ENCODE measurements around the gene LRMDA.

Gene LRMDA

DNA sequence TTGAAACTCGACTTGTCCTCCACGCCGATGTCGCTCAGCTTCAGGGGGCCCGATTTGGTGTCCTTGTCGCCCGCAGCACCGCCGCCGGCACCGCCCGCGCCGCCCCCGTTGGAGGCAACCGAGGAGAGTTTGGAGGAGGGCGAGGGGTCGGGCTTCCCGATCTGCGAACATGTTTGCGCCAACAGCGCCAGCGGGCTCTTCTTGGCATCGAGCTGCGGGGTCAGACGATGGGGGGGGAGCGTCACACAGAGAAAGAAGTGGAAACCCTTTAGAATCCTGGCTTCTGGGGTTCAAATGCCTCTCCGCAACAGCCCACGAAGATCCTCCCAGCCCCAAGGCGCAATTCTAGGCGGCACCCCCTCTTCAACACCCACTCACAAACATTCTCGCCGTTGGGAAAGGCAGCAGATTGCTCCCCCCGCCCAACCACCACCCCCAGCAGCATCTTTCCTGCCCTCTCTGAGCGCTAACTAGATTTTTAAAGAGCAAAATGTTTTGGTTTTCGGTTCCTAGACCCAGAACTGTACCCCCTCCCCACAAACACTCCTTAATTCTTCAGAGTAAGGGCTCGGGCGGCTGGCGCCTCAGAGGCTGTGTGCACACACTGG, 31.2 kb upstream of the LRMDA start:
- peak overlapping the region; percentile 93 to 98 for H3K18ac ChIP-seq (ENCODE audit: low read depth in 1 of 2, low read length in 2 of 2)

DNA sequence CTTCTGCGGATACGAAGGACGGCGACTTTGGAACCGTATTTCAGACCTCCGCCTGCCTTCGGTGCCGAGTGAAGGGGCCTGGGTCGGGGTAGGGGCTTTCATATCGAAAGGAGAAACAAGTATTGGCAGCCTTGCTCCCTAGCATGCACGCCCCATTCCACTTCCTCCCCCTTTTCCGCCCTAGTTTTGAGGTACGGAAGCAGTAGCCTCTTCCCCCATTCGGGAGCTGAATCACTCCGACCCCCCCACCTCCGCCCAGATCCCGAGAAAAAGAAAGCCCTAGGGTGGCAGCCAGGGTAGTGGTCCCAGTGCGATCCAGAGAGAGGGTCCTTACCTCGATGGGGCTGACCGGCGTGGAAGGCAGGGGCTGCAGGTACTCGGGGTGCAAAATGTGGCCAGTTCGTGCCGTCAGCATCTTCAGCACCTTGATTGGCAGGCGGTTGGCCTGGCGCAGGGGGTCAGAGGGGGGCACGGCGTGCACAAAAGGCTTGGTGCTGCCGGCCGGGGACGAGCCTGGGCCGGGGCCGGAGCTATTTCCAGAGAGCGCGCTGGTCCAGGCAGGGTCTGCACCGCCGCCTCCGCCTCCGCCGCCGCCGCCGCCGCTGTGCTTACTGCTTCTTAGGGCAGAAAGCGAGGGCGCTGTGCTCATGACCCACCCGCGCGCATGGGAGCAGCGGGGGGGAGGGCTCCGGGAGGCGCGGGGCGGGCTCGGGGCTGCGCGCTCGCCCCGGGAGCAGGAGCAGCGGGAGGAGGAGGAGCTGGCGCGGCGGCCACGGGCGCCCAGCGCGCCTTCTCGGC, 30.5 kb upstream of the LRMDA start:
- Histone ChIP-seq H2AFZ (ENCODE audit: low read depth, low read length) (no peak overlapping the region), H2BK5ac (ENCODE audit: low read depth, low read length, poor library complexity, severe bottlenecking) (peak overlapping the region; percentile 74), H2BK15ac (ENCODE audit: low read depth, poor library complexity, severe bottlenecking) (peak overlapping the region; percentile 98), H3K4me2 (ENCODE audit: low read length, poor library complexity, severe bottlenecking) (peak overlapping the region; percentile 87), H3K36me3 (ENCODE audit: control insufficient read depth in 1 of 2, insufficient read depth in 2 of 2, low read depth in 1 of 2, low read length in 2 of 2) (peaks cover 11 to 20% of the 10 kb centered on the region in 2 experiments), H2BK120ac (ENCODE audit: low read depth, low read length) (peak overlapping the region; percentile 95), H3K18ac (ENCODE audit: low read depth in 1 of 2, low read length in 2 of 2) (peak overlapping the region; percentile 93 to 98), H3K79me1 (replicated peaks; ENCODE audit: low read length, poor library complexity, severe bottlenecking) (peaks cover 6% of the 10 kb centered on the region), H3K4me1 (ENCODE audit: control insufficient read depth, insufficient read depth, low read depth, low read length) (peaks cover 49% of the 10 kb centered on the region), H2BK12ac (ENCODE audit: low read length in 2 of 2) (peak overlapping the region; percentile 53 to 60), H2AK5ac (ENCODE audit: low read length, severe bottlenecking) (no peak overlapping the region), H3K9ac (ENCODE audit: low read length) (peak overlapping the region; percentile 100), H4K91ac (ENCODE audit: low read length) (peak overlapping the region; percentile 100), H3K9me3 (ENCODE audit: control insufficient read depth, low read length) (no peaks in the 10 kb centered on the region), H3K27me3 (ENCODE audit: control insufficient read depth in 1 of 2, insufficient read depth in 1 of 2, low read length in 2 of 2) (peaks cover 0 to 46% of the 10 kb centered on the region in 2 experiments), H3K4ac (ENCODE audit: low read depth in 1 of 2, low read length in 2 of 2) (peak overlapping the region; percentile 50 to 90), H3K23ac (ENCODE audit: low read length in 2 of 2) (peak overlapping the region in 1 of 2 experiments; percentile 15), H3K4me3 (ENCODE audit: insufficient read depth in 1 of 2, low read depth in 1 of 2, low read length in 2 of 2) (peak overlapping the region; percentile 76 to 97), H3K27ac (ENCODE audit: low read length, poor library complexity, severe bottlenecking) (peak overlapping the region; percentile 77), H4K8ac (ENCODE audit: low read length) (peak overlapping the region; percentile 99), H3K14ac (ENCODE audit: low read length in 2 of 2) (peak overlapping the region; percentile 62 to 72)
- WGBS, result 2% methylated on average over 52 of the region's 68 CpGs
- peak; percentile 79 for DNase-seq

More for the DNA sequence above, 31.2 kb upstream of the LRMDA start:
- peak overlapping the region; percentile 62 to 72 for H3K14ac ChIP-seq (ENCODE audit: low read length in 2 of 2)
- no peaks in the 10 kb centered on the region for H3K9me3 ChIP-seq (ENCODE audit: control insufficient read depth, low read length)
- peak; percentile 63 for DNase-seq
- peak overlapping the region; percentile 76 to 97 for H3K4me3 ChIP-seq (ENCODE audit: insufficient read depth in 1 of 2, low read depth in 1 of 2, low read length in 2 of 2)
- H3K36me3 ChIP-seq (ENCODE audit: control insufficient read depth in 1 of 2, insufficient read depth in 2 of 2, low read depth in 1 of 2, low read length in 2 of 2), result peaks cover 11 to 26% of the 10 kb centered on the region in 2 experiments
- H2BK12ac ChIP-seq (ENCODE audit: low read length in 2 of 2), result peak overlapping the region; percentile 19 to 45
- peak overlapping the region; percentile 87 for H3K4me2 ChIP-seq (ENCODE audit: low read length, poor library complexity, severe bottlenecking)
- H3K4me1 ChIP-seq (ENCODE audit: control insufficient read depth, insufficient read depth, low read depth, low read length), result peaks cover 52% of the 10 kb centered on the region
- H3K9ac ChIP-seq (ENCODE audit: low read length), result peak overlapping the region; percentile 100
- peaks cover 0 to 45% of the 10 kb centered on the region in 2 experiments for H3K27me3 ChIP-seq (ENCODE audit: control insufficient read depth in 1 of 2, insufficient read depth in 1 of 2, low read length in 2 of 2)
- peak overlapping the region; percentile 15 to 52 for H3K23ac ChIP-seq (ENCODE audit: low read length in 2 of 2)
- peak overlapping the region; percentile 100 for H4K91ac ChIP-seq (ENCODE audit: low read length)
- H3K79me1 ChIP-seq (replicated peaks; ENCODE audit: low read length, poor library complexity, severe bottlenecking), result peaks cover 6% of the 10 kb centered on the region
- peak overlapping the region; percentile 99 for H4K8ac ChIP-seq (ENCODE audit: low read length)
- H2BK120ac ChIP-seq (ENCODE audit: low read depth, low read length), result peak overlapping the region; percentile 95
- H3K4ac ChIP-seq (ENCODE audit: low read depth in 1 of 2, low read length in 2 of 2), result peak overlapping the region; percentile 50 to 85
- H3K27ac ChIP-seq (ENCODE audit: low read length, poor library complexity, severe bottlenecking), result peak overlapping the region; percentile 77
- H2AFZ ChIP-seq (ENCODE audit: low read depth, low read length), result no peak overlapping the region
- peak overlapping the region; percentile 27 for H2AK5ac ChIP-seq (ENCODE audit: low read length, severe bottlenecking)
- H2BK15ac ChIP-seq (ENCODE audit: low read depth, poor library complexity, severe bottlenecking), result peak overlapping the region; percentile 48
- no peak overlapping the region for H2BK5ac ChIP-seq (ENCODE audit: low read depth, low read length, poor library complexity, severe bottlenecking)
- 1% methylated on average over 37 of the region's 39 CpGs for WGBS

- peaks cover 0 to 46% of the 10 kb centered on the region in 2 experiments for H3K27me3 ChIP-seq (ENCODE audit: control insufficient read depth in 1 of 2, insufficient read depth in 1 of 2, low read length in 2 of 2)
- no peak within 1 kb of the TSS for H2AK5ac ChIP-seq (ENCODE audit: low read length, severe bottlenecking)
- peak within 1 kb of the TSS; percentile 97 for H2BK120ac ChIP-seq (ENCODE audit: low read depth, low read length)
- peaks cover 15 to 23% of the 10 kb centered on the region in 2 experiments for H3K36me3 ChIP-seq (ENCODE audit: control insufficient read depth in 1 of 2, insufficient read depth in 2 of 2, low read depth in 1 of 2, low read length in 2 of 2)
- H3K27ac ChIP-seq (ENCODE audit: low read length, poor library complexity, severe bottlenecking), result peak within 1 kb of the TSS; percentile 95
- peak within 1 kb of the TSS in 1 of 2 experiments; percentile 15 for H3K23ac ChIP-seq (ENCODE audit: low read length in 2 of 2)
- H2BK15ac ChIP-seq (ENCODE audit: low read depth, poor library complexity, severe bottlenecking), result peak within 1 kb of the TSS; percentile 98
- WGBS, result under 1% methylated on average over 76 of the region's 88 CpGs
- peak within 1 kb of the TSS; percentile 100 for H4K91ac ChIP-seq (ENCODE audit: low read length)
- peaks cover 43% of the 10 kb centered on the region for H3K4me1 ChIP-seq (ENCODE audit: control insufficient read depth, insufficient read depth, low read depth, low read length)
- H3K9ac ChIP-seq (ENCODE audit: low read length), result peak within 1 kb of the TSS; percentile 100
- H2BK5ac ChIP-seq (ENCODE audit: low read depth, low read length, poor library complexity, severe bottlenecking), result peak within 1 kb of the TSS; percentile 74
- H3K4me3 ChIP-seq (ENCODE audit: insufficient read depth in 1 of 2, low read depth in 1 of 2, low read length in 2 of 2), result peak within 1 kb of the TSS; percentile 76 to 97
- H3K79me1 ChIP-seq (replicated peaks; ENCODE audit: low read length, poor library complexity, severe bottlenecking), result peaks cover 3% of the 10 kb centered on the region
- DNase-seq, result peak; percentile 98
- peak within 1 kb of the TSS; percentile 55 for H2AFZ ChIP-seq (ENCODE audit: low read depth, low read length)
- H3K4ac ChIP-seq (ENCODE audit: low read depth in 1 of 2, low read length in 2 of 2), result peak within 1 kb of the TSS; percentile 62 to 90
- no peaks in the 10 kb centered on the region for H3K9me3 ChIP-seq (ENCODE audit: control insufficient read depth, low read length)
- peak within 1 kb of the TSS; percentile 93 to 99 for H3K18ac ChIP-seq (ENCODE audit: low read depth in 1 of 2, low read length in 2 of 2)
- peak within 1 kb of the TSS; percentile 63 to 65 for H2BK12ac ChIP-seq (ENCODE audit: low read length in 2 of 2)
- peak within 1 kb of the TSS; percentile 87 for H3K4me2 ChIP-seq (ENCODE audit: low read length, poor library complexity, severe bottlenecking)
- peak within 1 kb of the TSS; percentile 62 to 72 for H3K14ac ChIP-seq (ENCODE audit: low read length in 2 of 2)
- peak within 1 kb of the TSS; percentile 99 for H4K8ac ChIP-seq (ENCODE audit: low read length)
Observed at GRCh38 chr10:75401569-75402485, 29.6 kb upstream of the LRMDA start, which contains the start of gene ZNF503. TSS of gene ZNF503 (minus strand) at chr10:75401764. CDS start at chr10:75401419, 345 bp downstream.

Measured in mesenchymal stem cell (in vitro differentiated cells and primary cell).